ENCODE data around the gene MAP3K21.
A peak's percentile ranks its signal among the peaks of the same experiment; 100 is the strongest.

The MAP3K21 gene

GRCh38 chr1:233390842-233391737 is 63.6 kb downstream of the MAP3K21 start:
- DNase-seq = no peak

- peak; percentile 68 for DNase-seq
Observed at GRCh38 chr1:233393084-233393840, 65.7 kb downstream of the MAP3K21 start.

DNA sequence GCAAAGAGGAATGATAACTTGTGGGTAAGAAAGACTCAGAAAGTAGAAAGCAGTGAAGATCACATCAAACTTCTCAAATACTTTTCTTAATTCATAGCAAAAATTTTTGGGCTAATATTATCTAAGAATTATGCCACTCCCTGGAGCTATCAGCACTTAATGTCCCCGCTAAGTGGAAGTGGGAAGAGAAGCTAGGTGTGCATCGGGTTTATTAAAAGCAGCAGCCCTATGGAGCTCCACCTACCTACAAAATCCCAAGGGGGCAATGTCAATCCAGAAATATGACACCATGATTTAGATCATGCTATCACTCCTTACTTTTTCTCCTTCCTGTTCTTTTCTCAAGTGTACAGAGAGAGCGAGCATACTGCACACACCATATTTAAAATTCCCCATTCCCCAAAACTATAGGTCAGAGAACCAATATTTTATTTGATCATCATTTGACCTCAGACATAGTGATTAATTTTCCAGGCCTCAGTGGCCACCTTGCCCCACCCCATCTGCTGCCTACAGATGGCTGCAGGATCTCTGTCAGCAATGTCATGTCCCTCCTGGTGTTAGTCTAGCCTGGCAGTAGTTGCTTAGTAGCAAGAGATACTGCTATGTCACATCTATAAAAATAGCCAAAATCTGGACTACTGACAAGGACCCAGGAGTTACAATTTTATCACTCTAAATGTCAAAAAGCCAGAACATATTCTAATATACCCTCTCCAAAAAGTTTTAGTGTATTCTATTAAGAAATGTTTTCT is 66.6 kb downstream of the MAP3K21 start:
- peak; percentile 16 for DNase-seq

- peak; percentile 78 for DNase-seq
Observed at GRCh38 chr1:233394860-233395717, 67.6 kb downstream of the MAP3K21 start.

DNA sequence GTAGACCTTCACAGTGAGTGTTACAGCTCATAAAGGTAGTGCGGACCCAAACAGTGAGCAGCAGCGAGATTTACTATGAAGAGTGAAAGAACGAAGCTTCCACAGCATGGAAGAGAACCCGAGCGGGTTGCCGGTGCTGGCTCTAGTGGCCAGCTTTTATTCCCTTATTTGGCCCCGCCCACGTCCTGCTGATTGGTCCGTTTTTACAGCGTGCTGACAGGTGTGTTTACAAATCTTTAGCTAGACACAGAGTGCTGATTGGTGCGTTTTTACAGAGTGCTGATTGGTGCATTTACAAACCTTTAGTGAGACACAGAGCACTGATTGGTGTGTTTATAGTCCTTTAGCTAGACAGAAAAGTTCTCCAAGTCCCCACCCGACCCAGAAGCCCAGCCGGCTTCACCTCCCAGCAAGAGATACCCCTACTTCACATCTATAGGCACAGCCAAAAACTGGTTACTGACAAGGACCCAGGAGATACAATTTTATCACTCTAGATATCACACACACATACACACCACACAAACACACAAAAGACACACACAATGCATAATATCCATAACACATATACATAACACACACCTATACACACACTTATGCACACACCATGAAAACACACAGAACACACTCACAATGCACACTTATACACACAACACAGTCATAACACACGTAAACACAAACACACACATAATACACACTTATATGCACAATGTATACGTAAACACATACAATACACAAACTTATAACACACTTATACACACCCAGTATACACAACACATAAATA is 68.5 kb downstream of the MAP3K21 start:
- DNase-seq = no peak

GRCh38 chr1:233406339-233406960 is 78.9 kb downstream of the MAP3K21 start:
- no peak for DNase-seq

- no peak for DNase-seq
Observed at GRCh38 chr1:233406994-233407631, 79.6 kb downstream of the MAP3K21 start.

- peak; percentile 32 for DNase-seq
Observed at GRCh38 chr1:233409540-233409939, 82.0 kb downstream of the MAP3K21 start.

DNA sequence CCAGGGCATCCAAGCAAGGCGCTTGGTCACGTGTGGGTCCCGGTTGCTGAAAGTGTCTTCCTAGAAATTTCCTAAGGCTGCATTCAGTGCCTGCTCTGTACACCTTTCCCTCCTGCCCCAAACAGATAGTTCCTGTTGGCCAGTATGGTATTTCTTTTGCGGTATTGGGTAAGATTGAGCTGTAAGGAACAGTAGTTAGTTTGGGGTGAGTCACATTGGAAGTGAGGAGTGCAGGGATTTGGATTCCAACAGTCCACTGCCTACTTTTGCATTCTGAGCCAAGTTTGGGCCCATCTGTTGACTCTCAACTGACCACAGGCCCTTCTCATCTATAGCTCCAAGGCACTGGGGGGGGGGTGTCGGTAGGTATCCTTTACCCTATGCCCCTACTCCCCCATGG is 83.4 kb downstream of the MAP3K21 start:
- no peak for DNase-seq

DNA sequence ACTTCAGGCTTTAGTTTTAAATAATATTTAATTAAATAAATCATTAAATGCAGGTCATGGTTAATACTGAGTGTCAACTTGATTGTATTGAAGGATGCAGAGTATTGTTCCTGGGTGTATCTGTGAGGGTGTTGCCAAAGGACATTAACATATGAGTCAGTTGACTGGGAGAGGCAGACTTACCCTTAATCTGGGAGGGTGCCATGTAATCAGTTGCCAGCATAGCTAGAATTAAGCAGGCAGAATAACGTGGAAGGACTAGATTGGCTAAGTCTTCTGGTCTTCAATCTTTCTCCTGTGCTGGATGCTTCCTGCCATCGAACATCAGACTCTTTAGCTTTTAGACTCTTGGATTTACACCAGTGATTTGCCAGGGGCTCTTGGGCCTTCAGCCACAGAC is 85.3 kb downstream of the MAP3K21 start:
- no peak for DNase-seq

DNA sequence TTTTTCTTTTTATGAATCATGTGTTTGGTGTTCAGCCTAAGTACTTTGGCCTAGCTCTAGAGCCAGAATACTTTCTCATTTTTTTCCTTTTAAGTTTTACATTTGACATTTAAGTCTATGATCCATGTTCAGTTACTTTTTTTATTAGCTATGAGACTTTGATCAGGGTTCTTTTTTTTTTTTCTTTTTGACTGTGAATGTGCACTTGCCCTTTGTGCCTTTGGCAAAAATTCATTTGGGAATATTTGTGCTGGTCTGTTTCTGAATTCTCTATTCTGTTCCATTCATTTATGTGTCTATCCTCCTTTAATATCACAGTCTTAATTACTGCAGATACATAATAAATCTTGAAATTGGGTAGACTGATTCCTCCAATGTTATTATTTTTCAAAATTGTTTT is 93.8 kb downstream of the MAP3K21 start:
- DNase-seq = no peak

DNA sequence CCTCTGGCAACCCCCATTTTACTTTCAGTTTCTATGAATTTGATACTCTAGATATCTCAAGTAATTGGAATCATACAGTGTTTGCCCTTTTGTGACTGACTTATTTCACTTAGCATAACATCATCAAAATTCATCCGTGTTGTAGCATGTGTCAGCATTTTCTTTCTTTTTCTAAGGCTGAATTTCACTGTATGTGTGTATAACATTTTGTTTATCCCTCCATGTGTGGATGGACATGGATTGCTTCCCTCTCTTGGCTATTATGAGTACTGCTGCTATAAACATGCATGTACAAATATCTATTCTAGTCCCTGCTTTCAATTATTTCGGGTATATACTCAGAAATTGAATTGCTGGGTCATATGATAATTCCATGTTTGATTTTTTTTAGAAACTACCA is 97.3 kb downstream of the MAP3K21 start:
- DNase-seq = no peak

DNA sequence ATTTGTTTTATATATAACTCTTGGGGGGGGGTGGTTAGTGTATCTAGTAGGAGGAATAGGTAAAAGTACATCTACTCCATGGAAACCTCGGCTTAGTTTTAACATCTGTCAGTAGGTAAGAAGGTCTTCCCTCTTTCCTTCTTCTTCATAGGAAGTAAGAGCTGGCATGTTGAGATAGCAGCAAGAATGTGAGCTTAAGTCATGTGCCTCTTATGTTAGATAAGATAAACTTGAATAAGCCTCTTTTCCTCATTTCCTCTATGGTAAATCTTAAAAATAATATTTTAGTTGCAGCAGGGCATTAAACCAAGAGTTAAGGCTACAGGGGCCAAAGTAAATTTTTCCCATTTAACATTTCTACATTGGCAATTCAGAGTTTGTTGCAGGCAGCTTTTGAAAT is 100.4 kb downstream of the MAP3K21 start:
- no peak for DNase-seq

DNA sequence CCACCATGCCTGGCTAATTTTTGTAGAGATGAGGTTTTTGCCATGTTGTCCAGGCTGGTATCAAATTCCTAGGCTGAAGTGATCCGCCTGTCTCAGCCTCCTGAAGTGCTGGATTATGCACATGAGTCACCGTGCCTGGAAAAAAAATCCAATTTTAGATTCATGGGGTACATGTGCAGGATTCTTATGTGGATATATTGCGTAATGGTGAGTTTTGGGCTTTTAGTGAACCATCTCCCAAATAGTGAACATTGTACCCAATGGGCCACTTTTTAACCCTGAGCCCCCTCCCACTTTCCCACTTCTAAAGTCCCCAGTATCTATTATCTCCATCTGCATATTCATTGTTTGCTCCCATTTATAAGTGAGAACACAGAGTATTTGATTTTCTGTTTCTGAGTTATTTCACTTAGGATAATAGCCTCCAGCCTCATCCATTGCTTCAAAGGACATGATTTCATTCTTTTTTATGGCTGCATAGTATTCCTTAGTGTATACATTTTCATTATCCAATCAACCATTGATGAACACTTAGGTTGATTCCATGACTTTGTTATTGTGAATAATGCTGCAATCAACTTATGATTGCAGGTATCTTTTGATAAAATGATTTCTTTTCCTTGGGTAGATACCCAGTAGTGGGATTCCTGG is 104.4 kb downstream of the MAP3K21 start:
- no peak for DNase-seq

DNA sequence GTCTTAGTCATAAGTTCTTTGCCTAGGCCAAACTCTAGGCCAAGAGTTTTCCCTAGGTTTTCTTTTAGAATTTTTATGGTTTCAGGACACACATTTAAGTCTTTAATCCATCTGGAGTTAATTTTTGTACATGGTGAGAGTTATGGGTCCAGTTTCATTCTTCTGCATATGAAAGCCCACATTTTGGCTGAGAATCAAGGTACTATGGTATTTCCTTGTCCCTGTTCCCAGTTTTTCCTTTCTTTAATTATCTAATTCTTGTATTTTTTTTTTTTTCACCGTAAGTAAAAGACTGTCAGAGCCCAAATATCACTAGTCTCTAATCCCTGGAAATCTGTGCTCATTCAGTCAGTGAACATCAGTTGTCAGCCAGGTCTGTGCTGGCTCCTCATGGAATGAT is 105.4 kb downstream of the MAP3K21 start:
- DNase-seq = no peak

DNA sequence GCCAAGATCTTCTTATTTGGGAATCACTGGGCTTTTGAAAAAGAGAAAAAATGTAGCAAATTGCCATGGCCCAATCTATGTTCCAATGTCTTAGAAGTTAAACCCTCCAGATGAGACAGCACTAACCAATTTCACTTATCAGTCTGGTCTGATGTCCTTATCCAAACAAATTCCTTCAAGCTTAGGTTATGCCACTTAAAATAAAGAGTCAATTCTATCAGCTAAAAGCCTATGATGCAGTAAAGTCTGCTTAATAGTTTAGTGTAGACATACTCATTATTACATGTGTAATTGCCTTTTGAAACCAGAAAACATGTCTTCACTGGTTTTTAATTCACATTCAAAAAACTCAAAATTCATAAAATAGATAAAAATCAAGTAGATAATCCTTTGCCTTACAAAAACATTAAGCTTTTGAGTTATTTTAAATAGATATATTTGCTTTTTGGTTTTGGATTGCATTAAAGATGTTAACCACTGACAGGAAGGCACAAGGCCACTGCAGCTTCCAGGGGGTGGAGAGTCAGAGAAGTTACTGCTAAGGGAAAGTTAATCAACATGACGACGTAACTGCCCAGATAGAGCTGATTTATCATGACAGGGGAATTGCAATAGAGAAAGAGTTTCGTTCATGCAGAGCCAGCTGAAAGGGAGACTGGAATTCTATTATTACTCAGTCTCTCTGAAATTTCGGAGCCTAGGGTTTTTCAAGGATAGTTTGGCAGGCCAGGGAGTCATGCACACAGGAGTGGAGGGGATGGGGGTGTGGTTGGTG is 106.1 kb downstream of the MAP3K21 start:
- DNase-seq = no peak

All from RPMI8226 (cell line).